Measurements from ENCODE around the gene PLD2. TPM values are rescaled to one million over a fixed set of nuclear protein-coding genes. Genes with fewer than 3 reads are reported as not detected.

PLD2 gene
- total RNA-seq, 1 donor from 2014 or later: 33.4 TPM

- Histone ChIP-seq H3K36me3 (peaks cover 34% of the 10 kb centered on the region), H3K4me3 (no peak overlapping the region), H3K4me1 (no peaks in the 10 kb centered on the region), H3K9me3 (no peaks in the 10 kb centered on the region), H3K27ac (no peak overlapping the region), H3K27me3 (no peaks in the 10 kb centered on the region)
- intact Hi-C loops (cut with DNase I): no loop called here
- TF ChIP-seq CTCF (IDR thresholded peaks at IDR 0.05): no peak
- DNase-seq (no peak), ATAC-seq (no peak)
These were observed 8.2 kb downstream of the PLD2 start for GRCh38 chr17:4815043-4815675.

DNA sequence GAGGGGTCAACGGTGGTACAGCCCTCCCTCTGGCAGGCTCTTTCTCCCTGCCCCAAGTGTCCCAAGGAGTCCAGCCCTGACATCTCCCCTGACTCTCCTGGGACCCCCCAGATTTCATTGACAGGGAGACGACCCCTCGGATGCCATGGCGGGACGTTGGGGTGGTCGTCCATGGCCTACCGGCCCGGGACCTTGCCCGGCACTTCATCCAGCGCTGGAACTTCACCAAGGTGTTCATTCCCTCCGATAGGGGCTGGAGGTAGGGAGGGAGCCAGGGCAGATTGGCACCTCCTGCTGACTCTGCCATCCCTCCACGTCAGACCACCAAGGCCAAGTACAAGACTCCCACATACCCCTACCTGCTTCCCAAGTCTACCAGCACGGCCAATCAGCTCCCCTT, 9.9 kb downstream of the PLD2 start:
- Histone ChIP-seq H3K27me3 (no peaks in the 10 kb centered on the region), H3K4me1 (no peaks in the 10 kb centered on the region), H3K36me3 (peaks cover 34% of the 10 kb centered on the region), H3K9me3 (no peaks in the 10 kb centered on the region), H3K4me3 (no peak overlapping the region), H3K27ac (no peak overlapping the region)
- ATAC-seq (no peak), DNase-seq (no peak)
- intact Hi-C loops (cut with DNase I): no loop called here
- TF ChIP-seq CTCF (IDR thresholded peaks at IDR 0.05): no peak

GRCh38 chr17:4818276-4818675, 11.3 kb downstream of the PLD2 start:
- no peak overlapping the region for H3K4me3 ChIP-seq
- no peak for TF ChIP-seq CTCF (IDR thresholded peaks at IDR 0.05)

DNA sequence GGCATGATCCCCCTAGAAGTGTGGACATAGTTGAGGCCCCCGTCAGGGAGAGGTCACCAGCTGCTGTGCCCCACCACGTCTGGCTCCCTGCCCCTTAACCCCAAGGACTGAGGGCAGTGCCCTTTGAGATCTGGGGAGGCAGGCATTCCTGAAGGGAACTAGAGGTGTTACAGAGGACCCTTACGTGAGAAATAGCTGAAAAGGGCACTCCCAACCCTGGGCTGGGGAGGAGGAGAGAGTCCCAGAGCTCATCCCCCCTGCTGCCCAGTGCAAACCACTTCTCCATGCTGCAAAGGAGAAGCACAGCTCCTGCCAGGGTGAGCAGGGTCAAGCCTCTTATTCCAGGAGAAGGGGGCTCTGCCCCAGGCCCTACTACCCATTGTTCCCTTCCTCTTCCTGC, 15.9 kb downstream of the PLD2 start:
- TF ChIP-seq CTCF (IDR thresholded peaks at IDR 0.05): no peak
- Histone ChIP-seq H3K27me3 (no peaks in the 10 kb centered on the region), H3K36me3 (peaks cover 6% of the 10 kb centered on the region), H3K9me3 (no peaks in the 10 kb centered on the region), H3K4me1 (no peaks in the 10 kb centered on the region), H3K4me3 (no peak overlapping the region), H3K27ac (no peak overlapping the region)
- ATAC-seq (no peak), DNase-seq (no peak)
- intact Hi-C loops (cut with DNase I): no loop called here

More at GRCh38 chr17:4818276-4818675, 11.3 kb downstream of the PLD2 start:
- Histone ChIP-seq H3K36me3 (peaks cover 34% of the 10 kb centered on the region), H3K27ac (no peak overlapping the region), H3K27me3 (no peaks in the 10 kb centered on the region), H3K9me3 (no peaks in the 10 kb centered on the region), H3K4me1 (no peaks in the 10 kb centered on the region)
- DNase-seq (no peak), ATAC-seq (no peak)
- intact Hi-C loops (cut with DNase I): no loop called here

DNA sequence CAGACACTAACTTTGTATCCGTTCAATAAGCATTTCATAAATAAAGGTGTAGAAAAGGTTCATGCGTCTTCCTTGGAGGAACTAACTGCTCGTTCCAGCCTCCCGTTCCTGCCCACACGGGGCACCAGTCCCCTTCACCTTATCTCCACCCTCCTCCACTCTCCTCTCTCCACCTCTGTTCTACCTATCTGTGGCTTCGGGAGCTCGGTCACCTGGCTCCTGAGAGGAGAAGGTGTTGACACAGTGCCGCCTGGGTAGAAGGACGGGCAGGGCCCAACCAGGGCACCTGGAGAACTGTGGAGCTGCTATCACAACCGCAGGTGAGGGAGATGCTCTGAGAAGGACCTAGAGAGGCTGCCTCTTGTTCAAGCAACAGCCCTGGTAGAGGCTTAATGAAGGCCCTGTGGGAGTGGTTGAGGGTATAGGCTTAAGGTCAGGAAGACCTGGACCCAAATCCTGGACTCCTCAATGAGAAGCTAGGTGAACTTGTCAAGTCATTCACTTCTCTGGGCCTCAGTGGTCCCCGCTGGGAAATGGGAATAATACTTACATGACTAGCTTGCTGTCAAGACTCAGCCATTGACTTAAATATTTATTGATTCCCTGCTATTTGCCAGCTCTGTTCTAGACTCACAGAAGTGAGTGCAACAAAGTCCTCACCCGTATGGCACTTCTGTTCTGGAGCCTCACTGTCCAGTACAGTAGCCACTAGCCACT, 16.6 kb downstream of the PLD2 start:
- Histone ChIP-seq H3K4me1 (no peaks in the 10 kb centered on the region), H3K4me3 (no peak overlapping the region), H3K9me3 (no peaks in the 10 kb centered on the region), H3K27ac (no peak overlapping the region), H3K36me3 (peaks cover 6% of the 10 kb centered on the region), H3K27me3 (no peaks in the 10 kb centered on the region)
- DNase-seq: no peak
- TF ChIP-seq CTCF (IDR thresholded peaks at IDR 0.05): no peak
- intact Hi-C loops (cut with DNase I): no loop called here
- peak; percentile 73 for ATAC-seq
